ENCODE measurements around the gene ADAMTSL2.
A peak's percentile ranks its signal among the peaks of the same experiment; 100 is the strongest.

The ADAMTSL2 gene

GRCh38 chr9:133584167-133584558, 49.7 kb downstream of the ADAMTSL2 start:
- H3K27me3 Mint-ChIP-seq (ENCODE audit: low read depth, poor library complexity) = peaks cover 12% of the 10 kb centered on the region
- no peaks in the 10 kb centered on the region for H3K36me3 Mint-ChIP-seq (ENCODE audit: low read depth)
- peaks cover 73% of the 10 kb centered on the region for H3K4me1 Mint-ChIP-seq
- TF ChIP-seq CTCF (IDR thresholded peaks at IDR 0.05) = no peak
- no peak for DNase-seq
- no peak overlapping the region for H3K27ac Mint-ChIP-seq
- H3K4me3 Mint-ChIP-seq = peak overlapping the region; percentile 59
- H3K9me3 Mint-ChIP-seq = peaks cover 6% of the 10 kb centered on the region

GRCh38 chr9:133584559-133585476, 50.3 kb downstream of the ADAMTSL2 start:
- H3K27ac Mint-ChIP-seq = no peak overlapping the region
- H3K4me1 Mint-ChIP-seq = peaks cover 66% of the 10 kb centered on the region
- H3K36me3 Mint-ChIP-seq (ENCODE audit: low read depth) = no peaks in the 10 kb centered on the region
- peaks cover 6% of the 10 kb centered on the region for H3K9me3 Mint-ChIP-seq
- H3K27me3 Mint-ChIP-seq (ENCODE audit: low read depth, poor library complexity) = peaks cover 12% of the 10 kb centered on the region
- no peak for TF ChIP-seq CTCF (IDR thresholded peaks at IDR 0.05)
- no peak for DNase-seq
- peak overlapping the region; percentile 61 for H3K4me3 Mint-ChIP-seq

GRCh38 chr9:133585481-133586351, 51.2 kb downstream of the ADAMTSL2 start:
- H3K4me1 Mint-ChIP-seq = peaks cover 57% of the 10 kb centered on the region

GRCh38 chr9:133587051-133587450, 52.5 kb downstream of the ADAMTSL2 start:
- Mint-ChIP-seq H3K27me3 (ENCODE audit: low read depth, poor library complexity) (peaks cover 7% of the 10 kb centered on the region), H3K9me3 (peaks cover 6% of the 10 kb centered on the region), H3K27ac (no peak overlapping the region), H3K4me3 (no peak overlapping the region), H3K36me3 (ENCODE audit: low read depth) (no peaks in the 10 kb centered on the region), H3K4me1 (peaks cover 44% of the 10 kb centered on the region)
- no peak for DNase-seq
- no peak for TF ChIP-seq CTCF (IDR thresholded peaks at IDR 0.05)

More at GRCh38 chr9:133585481-133586351, 51.2 kb downstream of the ADAMTSL2 start:
- Mint-ChIP-seq H3K36me3 (ENCODE audit: low read depth) (no peaks in the 10 kb centered on the region), H3K9me3 (peaks cover 6% of the 10 kb centered on the region), H3K27me3 (ENCODE audit: low read depth, poor library complexity) (peaks cover 12% of the 10 kb centered on the region), H3K4me3 (peak overlapping the region; percentile 61), H3K27ac (no peak overlapping the region)
- no peak for DNase-seq
- TF ChIP-seq CTCF (IDR thresholded peaks at IDR 0.05) = no peak

- Mint-ChIP-seq H3K27me3 (ENCODE audit: low read depth, poor library complexity) (peaks cover 3% of the 10 kb centered on the region), H3K27ac (no peak overlapping the region), H3K36me3 (ENCODE audit: low read depth) (no peaks in the 10 kb centered on the region), H3K9me3 (peaks cover 6% of the 10 kb centered on the region), H3K4me3 (no peak overlapping the region), H3K4me1 (peaks cover 40% of the 10 kb centered on the region)
- no peak for DNase-seq
- TF ChIP-seq CTCF (IDR thresholded peaks at IDR 0.05) = no peak
Measured at GRCh38 chr9:133587466-133587865, 53.0 kb downstream of the ADAMTSL2 start.

All from nephron progenitor cell (in vitro differentiated cells).